Smooth muscle cell (in vitro differentiated cells): Measurements from ENCODE around the gene ACSL1. TPM values are rescaled to one million over a fixed set of nuclear protein-coding genes. Genes with fewer than 3 reads are reported as not detected.

ENCODE experiments used
- DNase-seq: peaks from one replicate; lab custom pipeline; 2025; ENCODE audit not compliant: unreplicated experiment; lab: John Stamatoyannopoulos, UW
- H2AFZ ChIP-seq: fragments of 200-600 bp; sonication (generic); 2 replicates; pipeline ENCODE4 v1.6.0; 2016; ENCODE audit warnings: antibody characterized with exemption, low read depth, mild to moderate bottlenecking
- H3F3A ChIP-seq: fragments of 200-600 bp; sonication (generic); 2 replicates; pipeline ENCODE4 v1.6.0; 2017; ENCODE audit warnings: antibody characterized with exemption, low read depth
- H3K27ac ChIP-seq: fragments of 200-600 bp; sonication (generic); 2 replicates; pipeline ENCODE4 v1.5.1; 2016; ENCODE audit warnings: low read depth, mild to moderate bottlenecking
- H3K27me3 ChIP-seq: fragments of 200-600 bp; sonication (generic); 2 replicates; pipeline ENCODE4 v1.6.1; 2016; ENCODE audit warnings: low read depth, mild to moderate bottlenecking
- H3K36me3 ChIP-seq: fragments of 200-600 bp; sonication (generic); 2 replicates; pipeline ENCODE4 v1.5.1; 2016; ENCODE audit warnings: low read depth
- H3K4me1 ChIP-seq: fragments of 200-600 bp; sonication (generic); 2 replicates; pipeline ENCODE4 v1.5.1; 2016; ENCODE audit warnings: low read depth
- H3K4me2 ChIP-seq: fragments of 200-600 bp; sonication (generic); 2 replicates; pipeline ENCODE4 v1.6.0; 2016; ENCODE audit warnings: mild to moderate bottlenecking
- H3K4me3 ChIP-seq: fragments of 200-600 bp; sonication (generic); 2 replicates; pipeline ENCODE4 v1.5.1; 2016; ENCODE audit warnings: mild to moderate bottlenecking
- H3K79me2 ChIP-seq: fragments of 200-600 bp; sonication (generic); 2 replicates; pipeline ENCODE4 v1.6.0; 2016; ENCODE audit warnings: low read depth, mild to moderate bottlenecking
- H3K9ac ChIP-seq: fragments of 200-600 bp; sonication (generic); 2 replicates; pipeline ENCODE4 v1.6.0; 2016; ENCODE audit warnings: low read depth
- H3K9me3 ChIP-seq: fragments of 200-600 bp; sonication (generic); replicated peaks from 2 replicates; pipeline ENCODE4 v1.5.1; 2016; ENCODE audit warnings: low read depth
- H4K20me1 ChIP-seq: fragments of 200-600 bp; sonication (generic); 2 replicates; pipeline ENCODE4 v1.6.0; 2016; ENCODE audit warnings: low read depth
- WGBS: methylation state at CpG from one replicate; pipeline ENCODE4 v1.1.7; 2016; ENCODE audit warnings: low lambda C conversion rate; 5-methylcytosine and 5-hydroxymethylcytosine counted together
- polyA plus RNA-seq: library from polyadenylated mRNA; unstranded; fragments of >200 nt; fragmentation: Nextera tagmentation; extraction: Ambion mirVana; gene quantifications from 2 replicates; pipeline ENCODE4 v1.2.1, GENCODE V29; 2016
- total RNA-seq: library from RNA; depleted of rRNA; stranded (reverse); fragments of >200 nt; gene quantifications from 2 replicates; pipeline ENCODE4 v1.2.3, GENCODE V29; 2014
- TF ChIP-seq, protein P1 (sequence below): fragments of 200-600 bp; sonication (generic); IDR thresholded peaks from 2 replicates; pipeline ENCODE4 v1.5.1; 2017; ENCODE audit warnings: borderline replicate concordance, mild to moderate bottlenecking, antibody characterized with exemption; ENCODE audit not compliant: insufficient read depth, poor library complexity, severe bottlenecking

The ACSL1 gene
- total and polyA plus RNA-seq, 2 experiments from 2014 or later: 13.8 to 24.5 TPM

- TF ChIP-seq, protein P1, sequence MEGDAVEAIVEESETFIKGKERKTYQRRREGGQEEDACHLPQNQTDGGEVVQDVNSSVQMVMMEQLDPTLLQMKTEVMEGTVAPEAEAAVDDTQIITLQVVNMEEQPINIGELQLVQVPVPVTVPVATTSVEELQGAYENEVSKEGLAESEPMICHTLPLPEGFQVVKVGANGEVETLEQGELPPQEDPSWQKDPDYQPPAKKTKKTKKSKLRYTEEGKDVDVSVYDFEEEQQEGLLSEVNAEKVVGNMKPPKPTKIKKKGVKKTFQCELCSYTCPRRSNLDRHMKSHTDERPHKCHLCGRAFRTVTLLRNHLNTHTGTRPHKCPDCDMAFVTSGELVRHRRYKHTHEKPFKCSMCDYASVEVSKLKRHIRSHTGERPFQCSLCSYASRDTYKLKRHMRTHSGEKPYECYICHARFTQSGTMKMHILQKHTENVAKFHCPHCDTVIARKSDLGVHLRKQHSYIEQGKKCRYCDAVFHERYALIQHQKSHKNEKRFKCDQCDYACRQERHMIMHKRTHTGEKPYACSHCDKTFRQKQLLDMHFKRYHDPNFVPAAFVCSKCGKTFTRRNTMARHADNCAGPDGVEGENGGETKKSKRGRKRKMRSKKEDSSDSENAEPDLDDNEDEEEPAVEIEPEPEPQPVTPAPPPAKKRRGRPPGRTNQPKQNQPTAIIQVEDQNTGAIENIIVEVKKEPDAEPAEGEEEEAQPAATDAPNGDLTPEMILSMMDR: no peak
- Histone ChIP-seq H3K27ac (no peak overlapping the region), H3K27me3 (no peaks in the 10 kb centered on the region), H3K4me1 (no peaks in the 10 kb centered on the region), H4K20me1 (peaks cover 21% of the 10 kb centered on the region), H3K9me3 (no peaks in the 10 kb centered on the region), H3K9ac (no peak overlapping the region), H2AFZ (no peak overlapping the region), H3K4me3 (no peak overlapping the region), H3K4me2 (no peak overlapping the region), H3F3A (peaks cover 2% of the 10 kb centered on the region), H3K36me3 (no peaks in the 10 kb centered on the region), H3K79me2 (no peaks in the 10 kb centered on the region)
- WGBS: 97% methylated on average over 9 of the region's 9 CpGs
- DNase-seq: no peak
These were observed 30.4 kb downstream of the ACSL1 start for GRCh38 chr4:184795214-184795844.

- H3K79me2 ChIP-seq: no peaks in the 10 kb centered on the region
- H3K9me3 ChIP-seq: no peaks in the 10 kb centered on the region
- WGBS: 96% methylated on average over 5 of the region's 5 CpGs
- H3K4me1 ChIP-seq: no peaks in the 10 kb centered on the region
- no peak for DNase-seq
- no peak overlapping the region for H3K9ac ChIP-seq
- no peak overlapping the region for H3K27ac ChIP-seq
- no peak overlapping the region for H2AFZ ChIP-seq
- no peaks in the 10 kb centered on the region for H3K27me3 ChIP-seq
- peaks cover 2% of the 10 kb centered on the region for H3F3A ChIP-seq
- no peak overlapping the region for H3K4me2 ChIP-seq
- peaks cover 21% of the 10 kb centered on the region for H4K20me1 ChIP-seq
- no peak overlapping the region for H3K4me3 ChIP-seq
- TF ChIP-seq, protein P1: no peak
- H3K36me3 ChIP-seq: no peaks in the 10 kb centered on the region
These were observed 31.3 kb downstream of the ACSL1 start for GRCh38 chr4:184794470-184794869.

- peaks cover 21% of the 10 kb centered on the region for H4K20me1 ChIP-seq
- TF ChIP-seq, protein P1: no peak
- H3K9ac ChIP-seq: no peak overlapping the region
- DNase-seq: no peak
- H3K4me1 ChIP-seq: no peaks in the 10 kb centered on the region
- no peak overlapping the region for H3K4me3 ChIP-seq
- no peaks in the 10 kb centered on the region for H3K79me2 ChIP-seq
- H3K36me3 ChIP-seq: no peaks in the 10 kb centered on the region
- no peak overlapping the region for H3K4me2 ChIP-seq
- H3F3A ChIP-seq: peaks cover 2% of the 10 kb centered on the region
- no peak overlapping the region for H3K27ac ChIP-seq
- H3K27me3 ChIP-seq: no peaks in the 10 kb centered on the region
- H3K9me3 ChIP-seq: no peaks in the 10 kb centered on the region
- 96% methylated on average over 9 of the region's 9 CpGs for WGBS
- no peak overlapping the region for H2AFZ ChIP-seq
These were observed 31.9 kb downstream of the ACSL1 start for GRCh38 chr4:184793735-184794355.
